HepG2 (cell line): ENCODE measurements around the gene SMO. TPM values are rescaled to one million over a fixed set of nuclear protein-coding genes. Genes with fewer than 3 reads are reported as not detected.
A peak's percentile ranks its signal among the peaks of the same experiment; 100 is the strongest.

Experiments
- KDM1A ChIP-seq: IDR thresholded peaks from 2 replicates; pipeline ENCODE4 v1.6.1; 2016; ENCODE audit warnings: missing compliant biosample characterization
- MTF1 ChIP-seq: sonication (generic); formaldehyde crosslinking; IDR thresholded peaks from 2 replicates; pipeline ENCODE4 v1.5.0; 2020; ENCODE audit warnings: missing genetic modification reagents
- PHF5A ChIP-seq: IDR thresholded peaks from one replicate; pipeline ENCODE4 v1.6.1; 2018; ENCODE audit warnings: low read depth, missing genetic modification reagents; ENCODE audit not compliant: unreplicated experiment
- RFXANK ChIP-seq: IDR thresholded peaks from 2 replicates; pipeline ENCODE4 v1.6.1; 2016
- ZNF672 ChIP-seq: sonication (generic); formaldehyde crosslinking; IDR thresholded peaks from 2 replicates; pipeline ENCODE4 v1.8.1; 2022; ENCODE audit warnings: missing genetic modification reagents
- polyA plus RNA-seq, 8 experiments: library from polyadenylated mRNA; depleted of rRNA in 3 of 8; stranded (reverse) in 7 of 8; unstranded in 1 of 8; fragments of >200 nt; fragmentation: Illumina TruSeq in 4 of 8; extraction: Trizol in 4 of 8; gene quantifications; 2 replicates each; pipeline versions ENCODE4 v1.2.1 to v1.2.3, GENCODE V29; 2011 to 2016; ENCODE audit warnings: low read depth in 4 of 8, missing spikeins in 1 of 8, mixed read lengths in 1 of 8; ENCODE audit not compliant: insufficient read depth in 1 of 8
- total RNA-seq, 5 experiments: library from RNA; depleted of rRNA; stranded (reverse); fragments of >200 nt; fragmentation: Illumina TruSeq; extraction: Trizol; gene quantifications; 2 replicates each; pipeline ENCODE4 v1.2.3, GENCODE V29; 2016; ENCODE audit warnings: low read depth in 1 of 5
- TF ChIP-seq, protein P1 (sequence below): sonication (generic); formaldehyde crosslinking; IDR thresholded peaks from 2 replicates; pipeline ENCODE4 v1.4.0; 2020; ENCODE audit warnings: missing genetic modification reagents
- TF ChIP-seq, protein P2 (sequence below): sonication (generic); formaldehyde crosslinking; IDR thresholded peaks from one replicate; pipeline ENCODE4 v1.5.1; 2020; ENCODE audit warnings: mild to moderate bottlenecking, missing genetic modification reagents; ENCODE audit errors: not compliant biosample characterization
- TF ChIP-seq, protein P3 (sequence below): sonication (generic); formaldehyde crosslinking; IDR thresholded peaks from 2 replicates; pipeline ENCODE4 v1.4.0; 2020; ENCODE audit warnings: missing genetic modification reagents, borderline replicate concordance
- TF ChIP-seq, protein P4 (sequence below): sonication (generic); formaldehyde crosslinking; IDR thresholded peaks from 2 replicates; pipeline ENCODE4 v1.8.0; 2022; ENCODE audit warnings: missing genetic modification reagents, mild to moderate bottlenecking, borderline replicate concordance

SMO gene
- total and polyA plus RNA-seq, 2 of the 13 experiments (the other 11 are each of a cell fraction or from before 2014, with no cell fraction given) = 23.8 to 32.3 TPM

DNA sequence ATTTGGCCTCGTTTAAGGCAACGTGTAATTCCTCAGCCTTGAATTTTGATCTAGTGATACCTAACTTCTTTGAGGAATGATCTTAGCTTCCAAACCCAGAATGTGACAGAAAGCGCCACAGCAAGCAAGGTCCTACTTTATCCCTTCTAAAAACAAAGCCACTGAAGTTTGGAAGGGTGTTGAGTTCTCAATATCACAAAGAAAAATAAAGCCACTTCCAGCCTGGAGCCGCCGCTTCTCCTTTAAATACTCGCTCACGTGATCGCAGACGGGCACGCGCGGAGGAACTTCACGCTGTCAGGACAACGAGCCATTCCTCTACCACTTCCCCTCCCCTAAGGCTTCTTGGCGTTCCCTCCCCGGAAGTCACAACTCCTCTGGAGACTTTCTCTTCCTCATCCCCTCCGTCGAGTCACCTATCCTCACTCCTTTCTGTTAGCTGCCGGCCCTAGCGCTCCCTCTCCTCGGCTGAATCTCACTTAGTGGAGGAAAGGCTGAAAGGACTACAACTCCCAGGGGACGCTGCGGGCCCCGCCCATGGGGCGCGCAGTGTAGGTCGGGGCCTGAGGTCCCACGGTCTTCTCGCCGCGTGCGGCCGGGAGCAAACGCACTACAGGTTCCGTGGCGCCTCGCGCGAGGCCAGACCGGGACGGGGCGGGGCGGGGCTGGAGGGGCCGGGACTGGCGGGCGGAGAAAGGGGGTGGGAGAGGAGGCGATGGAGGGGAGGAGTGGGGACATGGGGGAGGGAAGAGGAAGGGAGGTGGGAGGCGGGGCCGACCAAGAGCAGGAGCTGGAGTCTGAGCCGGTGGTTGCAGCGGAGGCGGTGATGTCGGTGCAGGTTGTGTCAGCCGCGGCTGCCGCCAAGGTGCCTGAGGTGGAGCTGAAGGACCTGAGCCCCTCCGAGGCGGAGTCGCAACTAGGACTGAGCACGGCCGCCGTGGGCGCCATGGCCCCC is 36.1 kb downstream of the SMO start, which contains the start of gene AHCYL2 (continued):
- TF ChIP-seq ZNF672 (CRISPR knock-in tag) (no peak), PHF5A (no peak), KDM1A (CRISPR knock-in tag) (no peak), RFXANK (CRISPR knock-in tag) (no peak), MTF1 (no peak)
- TF ChIP-seq, protein P1, sequence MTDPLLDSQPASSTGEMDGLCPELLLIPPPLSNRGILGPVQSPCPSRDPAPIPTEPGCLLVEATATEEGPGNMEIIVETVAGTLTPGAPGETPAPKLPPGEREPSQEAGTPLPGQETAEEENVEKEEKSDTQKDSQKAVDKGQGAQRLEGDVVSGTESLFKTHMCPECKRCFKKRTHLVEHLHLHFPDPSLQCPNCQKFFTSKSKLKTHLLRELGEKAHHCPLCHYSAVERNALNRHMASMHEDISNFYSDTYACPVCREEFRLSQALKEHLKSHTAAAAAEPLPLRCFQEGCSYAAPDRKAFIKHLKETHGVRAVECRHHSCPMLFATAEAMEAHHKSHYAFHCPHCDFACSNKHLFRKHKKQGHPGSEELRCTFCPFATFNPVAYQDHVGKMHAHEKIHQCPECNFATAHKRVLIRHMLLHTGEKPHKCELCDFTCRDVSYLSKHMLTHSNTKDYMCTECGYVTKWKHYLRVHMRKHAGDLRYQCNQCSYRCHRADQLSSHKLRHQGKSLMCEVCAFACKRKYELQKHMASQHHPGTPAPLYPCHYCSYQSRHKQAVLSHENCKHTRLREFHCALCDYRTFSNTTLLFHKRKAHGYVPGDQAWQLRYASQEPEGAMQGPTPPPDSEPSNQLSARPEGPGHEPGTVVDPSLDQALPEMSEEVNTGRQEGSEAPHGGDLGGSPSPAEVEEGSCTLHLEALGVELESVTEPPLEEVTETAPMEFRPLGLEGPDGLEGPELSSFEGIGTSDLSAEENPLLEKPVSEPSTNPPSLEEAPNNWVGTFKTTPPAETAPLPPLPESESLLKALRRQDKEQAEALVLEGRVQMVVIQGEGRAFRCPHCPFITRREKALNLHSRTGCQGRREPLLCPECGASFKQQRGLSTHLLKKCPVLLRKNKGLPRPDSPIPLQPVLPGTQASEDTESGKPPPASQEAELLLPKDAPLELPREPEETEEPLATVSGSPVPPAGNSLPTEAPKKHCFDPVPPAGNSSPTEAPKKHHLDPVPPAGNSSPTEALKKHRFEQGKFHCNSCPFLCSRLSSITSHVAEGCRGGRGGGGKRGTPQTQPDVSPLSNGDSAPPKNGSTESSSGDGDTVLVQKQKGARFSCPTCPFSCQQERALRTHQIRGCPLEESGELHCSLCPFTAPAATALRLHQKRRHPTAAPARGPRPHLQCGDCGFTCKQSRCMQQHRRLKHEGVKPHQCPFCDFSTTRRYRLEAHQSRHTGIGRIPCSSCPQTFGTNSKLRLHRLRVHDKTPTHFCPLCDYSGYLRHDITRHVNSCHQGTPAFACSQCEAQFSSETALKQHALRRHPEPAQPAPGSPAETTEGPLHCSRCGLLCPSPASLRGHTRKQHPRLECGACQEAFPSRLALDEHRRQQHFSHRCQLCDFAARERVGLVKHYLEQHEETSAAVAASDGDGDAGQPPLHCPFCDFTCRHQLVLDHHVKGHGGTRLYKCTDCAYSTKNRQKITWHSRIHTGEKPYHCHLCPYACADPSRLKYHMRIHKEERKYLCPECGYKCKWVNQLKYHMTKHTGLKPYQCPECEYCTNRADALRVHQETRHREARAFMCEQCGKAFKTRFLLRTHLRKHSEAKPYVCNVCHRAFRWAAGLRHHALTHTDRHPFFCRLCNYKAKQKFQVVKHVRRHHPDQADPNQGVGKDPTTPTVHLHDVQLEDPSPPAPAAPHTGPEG (CRISPR knock-in tag) = no peak
- TF ChIP-seq, protein P2, sequence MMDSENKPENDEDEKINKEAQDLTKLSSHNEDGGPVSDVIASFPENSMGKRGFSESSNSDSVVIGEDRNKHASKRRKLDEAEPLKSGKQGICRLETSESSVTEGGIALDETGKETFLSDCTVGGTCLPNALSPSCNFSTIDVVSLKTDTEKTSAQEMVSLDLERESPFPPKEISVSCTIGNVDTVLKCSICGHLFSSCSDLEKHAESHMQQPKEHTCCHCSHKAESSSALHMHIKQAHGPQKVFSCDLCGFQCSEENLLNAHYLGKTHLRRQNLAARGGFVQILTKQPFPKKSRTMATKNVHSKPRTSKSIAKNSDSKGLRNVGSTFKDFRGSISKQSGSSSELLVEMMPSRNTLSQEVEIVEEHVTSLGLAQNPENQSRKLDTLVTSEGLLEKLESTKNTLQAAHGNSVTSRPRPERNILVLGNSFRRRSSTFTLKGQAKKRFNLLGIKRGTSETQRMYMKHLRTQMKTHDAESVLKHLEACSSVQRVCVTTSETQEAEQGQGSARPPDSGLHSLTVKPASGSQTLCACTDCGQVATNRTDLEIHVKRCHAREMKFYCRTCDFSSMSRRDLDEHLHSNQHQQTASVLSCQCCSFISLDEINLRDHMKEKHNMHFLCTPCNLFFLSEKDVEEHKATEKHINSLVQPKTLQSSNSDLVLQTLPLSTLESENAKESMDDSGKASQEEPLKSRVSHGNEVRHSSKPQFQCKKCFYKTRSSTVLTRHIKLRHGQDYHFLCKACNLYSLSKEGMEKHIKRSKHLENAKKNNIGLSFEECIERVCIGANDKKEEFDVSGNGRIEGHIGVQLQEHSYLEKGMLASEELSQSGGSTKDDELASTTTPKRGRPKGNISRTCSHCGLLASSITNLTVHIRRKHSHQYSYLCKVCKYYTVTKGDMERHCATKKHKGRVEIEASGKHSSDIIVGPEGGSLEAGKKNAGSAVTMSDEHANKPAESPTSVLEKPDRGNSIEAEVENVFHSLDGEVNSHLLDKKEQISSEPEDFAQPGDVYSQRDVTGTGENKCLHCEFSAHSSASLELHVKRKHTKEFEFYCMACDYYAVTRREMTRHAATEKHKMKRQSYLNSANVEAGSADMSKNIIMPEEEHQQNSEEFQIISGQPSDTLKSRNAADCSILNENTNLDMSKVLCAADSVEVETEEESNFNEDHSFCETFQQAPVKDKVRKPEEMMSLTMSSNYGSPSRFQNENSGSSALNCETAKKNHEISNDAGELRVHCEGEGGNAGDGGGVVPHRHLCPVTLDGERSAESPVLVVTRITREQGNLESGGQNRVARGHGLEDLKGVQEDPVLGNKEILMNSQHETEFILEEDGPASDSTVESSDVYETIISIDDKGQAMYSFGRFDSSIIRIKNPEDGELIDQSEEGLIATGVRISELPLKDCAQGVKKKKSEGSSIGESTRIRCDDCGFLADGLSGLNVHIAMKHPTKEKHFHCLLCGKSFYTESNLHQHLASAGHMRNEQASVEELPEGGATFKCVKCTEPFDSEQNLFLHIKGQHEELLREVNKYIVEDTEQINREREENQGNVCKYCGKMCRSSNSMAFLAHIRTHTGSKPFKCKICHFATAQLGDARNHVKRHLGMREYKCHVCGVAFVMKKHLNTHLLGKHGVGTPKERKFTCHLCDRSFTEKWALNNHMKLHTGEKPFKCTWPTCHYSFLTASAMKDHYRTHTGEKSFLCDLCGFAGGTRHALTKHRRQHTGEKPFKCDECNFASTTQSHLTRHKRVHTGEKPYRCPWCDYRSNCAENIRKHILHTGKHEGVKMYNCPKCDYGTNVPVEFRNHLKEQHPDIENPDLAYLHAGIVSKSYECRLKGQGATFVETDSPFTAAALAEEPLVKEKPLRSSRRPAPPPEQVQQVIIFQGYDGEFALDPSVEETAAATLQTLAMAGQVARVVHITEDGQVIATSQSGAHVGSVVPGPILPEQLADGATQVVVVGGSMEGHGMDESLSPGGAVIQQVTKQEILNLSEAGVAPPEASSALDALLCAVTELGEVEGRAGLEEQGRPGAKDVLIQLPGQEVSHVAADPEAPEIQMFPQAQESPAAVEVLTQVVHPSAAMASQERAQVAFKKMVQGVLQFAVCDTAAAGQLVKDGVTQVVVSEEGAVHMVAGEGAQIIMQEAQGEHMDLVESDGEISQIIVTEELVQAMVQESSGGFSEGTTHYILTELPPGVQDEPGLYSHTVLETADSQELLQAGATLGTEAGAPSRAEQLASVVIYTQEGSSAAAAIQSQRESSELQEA (CRISPR knock-in tag) = no peak
- TF ChIP-seq, protein P3, sequence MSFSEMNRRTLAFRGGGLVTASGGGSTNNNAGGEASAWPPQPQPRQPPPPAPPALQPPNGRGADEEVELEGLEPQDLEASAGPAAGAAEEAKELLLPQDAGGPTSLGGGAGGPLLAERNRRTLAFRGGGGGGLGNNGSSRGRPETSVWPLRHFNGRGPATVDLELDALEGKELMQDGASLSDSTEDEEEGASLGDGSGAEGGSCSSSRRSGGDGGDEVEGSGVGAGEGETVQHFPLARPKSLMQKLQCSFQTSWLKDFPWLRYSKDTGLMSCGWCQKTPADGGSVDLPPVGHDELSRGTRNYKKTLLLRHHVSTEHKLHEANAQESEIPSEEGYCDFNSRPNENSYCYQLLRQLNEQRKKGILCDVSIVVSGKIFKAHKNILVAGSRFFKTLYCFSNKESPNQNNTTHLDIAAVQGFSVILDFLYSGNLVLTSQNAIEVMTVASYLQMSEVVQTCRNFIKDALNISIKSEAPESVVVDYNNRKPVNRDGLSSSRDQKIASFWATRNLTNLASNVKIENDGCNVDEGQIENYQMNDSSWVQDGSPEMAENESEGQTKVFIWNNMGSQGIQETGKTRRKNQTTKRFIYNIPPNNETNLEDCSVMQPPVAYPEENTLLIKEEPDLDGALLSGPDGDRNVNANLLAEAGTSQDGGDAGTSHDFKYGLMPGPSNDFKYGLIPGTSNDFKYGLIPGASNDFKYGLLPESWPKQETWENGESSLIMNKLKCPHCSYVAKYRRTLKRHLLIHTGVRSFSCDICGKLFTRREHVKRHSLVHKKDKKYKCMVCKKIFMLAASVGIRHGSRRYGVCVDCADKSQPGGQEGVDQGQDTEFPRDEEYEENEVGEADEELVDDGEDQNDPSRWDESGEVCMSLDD (CRISPR knock-in tag) = no peak
- TF ChIP-seq, protein P4, sequence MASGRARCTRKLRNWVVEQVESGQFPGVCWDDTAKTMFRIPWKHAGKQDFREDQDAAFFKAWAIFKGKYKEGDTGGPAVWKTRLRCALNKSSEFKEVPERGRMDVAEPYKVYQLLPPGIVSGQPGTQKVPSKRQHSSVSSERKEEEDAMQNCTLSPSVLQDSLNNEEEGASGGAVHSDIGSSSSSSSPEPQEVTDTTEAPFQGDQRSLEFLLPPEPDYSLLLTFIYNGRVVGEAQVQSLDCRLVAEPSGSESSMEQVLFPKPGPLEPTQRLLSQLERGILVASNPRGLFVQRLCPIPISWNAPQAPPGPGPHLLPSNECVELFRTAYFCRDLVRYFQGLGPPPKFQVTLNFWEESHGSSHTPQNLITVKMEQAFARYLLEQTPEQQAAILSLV = 0 out of 2 replicates have a peak, but pooled peaks have one; percentile 65
